ENCODE data around the gene SMAD6.
A peak's percentile ranks its signal among the peaks of the same experiment; 100 is the strongest.

Gene SMAD6

GRCh38 chr15:66654739-66655375, 47.2 kb upstream of the SMAD6 start:
- H3K23ac ChIP-seq (ENCODE audit: low read length): no peak overlapping the region
- peaks cover 8% of the 10 kb centered on the region for H3K4me1 ChIP-seq (ENCODE audit: control insufficient read depth, low read depth, low read length)
- peak overlapping the region; percentile 87 for H3K56ac ChIP-seq (ENCODE audit: low read length)
- no peaks in the 10 kb centered on the region for H3K79me2 ChIP-seq (ENCODE audit: control insufficient read depth, insufficient read depth, low read length)
- peak overlapping the region; percentile 78 for H2BK5ac ChIP-seq (ENCODE audit: low read length)
- no peaks in the 10 kb centered on the region for H3K79me1 ChIP-seq (ENCODE audit: low read length)
- H2BK120ac ChIP-seq (ENCODE audit: low read depth, low read length): peak overlapping the region; percentile 93
- H3K9ac ChIP-seq (ENCODE audit: low read length): peak overlapping the region; percentile 72
- H3K4ac ChIP-seq (ENCODE audit: low read depth, low read length): peak overlapping the region; percentile 95
- no peaks in the 10 kb centered on the region for H3K27me3 ChIP-seq (ENCODE audit: insufficient read depth, low read length, poor library complexity)
- peak overlapping the region; percentile 84 for H4K8ac ChIP-seq (ENCODE audit: low read depth, low read length)
- DNase-seq: peak; percentile 55
- H3K4me3 ChIP-seq (ENCODE audit: low read length): no peak overlapping the region
- WGBS (ENCODE audit: extremely low coverage, insufficient coverage, low lambda C conversion rate): no CpG with 5 or more reads among the region's 45 CpGs
- no peaks in the 10 kb centered on the region for H3K36me3 ChIP-seq (ENCODE audit: control insufficient read depth, insufficient read depth, low read length)
- H3K18ac ChIP-seq (ENCODE audit: low read length): peak overlapping the region; percentile 83
- H3K27ac ChIP-seq (ENCODE audit: low read depth, low read length): no peak overlapping the region
- H2AK5ac ChIP-seq (ENCODE audit: low read length): no peak overlapping the region
- H4K5ac ChIP-seq (ENCODE audit: low read length): no peak overlapping the region
- peak overlapping the region; percentile 27 for H2BK15ac ChIP-seq (replicated peaks; ENCODE audit: low read depth)
- H3K4me2 ChIP-seq (ENCODE audit: low read length): no peak overlapping the region

GRCh38 chr15:66655511-66655910, 46.5 kb upstream of the SMAD6 start:
- Histone ChIP-seq H3K56ac (ENCODE audit: low read length) (peak overlapping the region; percentile 3), H3K4me2 (ENCODE audit: low read length) (no peak overlapping the region), H2BK120ac (ENCODE audit: low read depth, low read length) (no peak overlapping the region), H3K23ac (ENCODE audit: low read length) (no peak overlapping the region), H3K79me1 (ENCODE audit: low read length) (no peaks in the 10 kb centered on the region), H3K9ac (ENCODE audit: low read length) (peak overlapping the region; percentile 72), H3K27ac (ENCODE audit: low read depth, low read length) (no peak overlapping the region), H3K79me2 (ENCODE audit: control insufficient read depth, insufficient read depth, low read length) (no peaks in the 10 kb centered on the region), H4K8ac (ENCODE audit: low read depth, low read length) (no peak overlapping the region), H4K5ac (ENCODE audit: low read length) (no peak overlapping the region), H3K4me3 (ENCODE audit: low read length) (no peak overlapping the region), H3K4me1 (ENCODE audit: control insufficient read depth, low read depth, low read length) (peaks cover 8% of the 10 kb centered on the region), H2AK5ac (ENCODE audit: low read length) (no peak overlapping the region), H2BK5ac (ENCODE audit: low read length) (no peak overlapping the region), H3K36me3 (ENCODE audit: control insufficient read depth, insufficient read depth, low read length) (no peaks in the 10 kb centered on the region), H3K27me3 (ENCODE audit: insufficient read depth, low read length, poor library complexity) (no peaks in the 10 kb centered on the region), H3K4ac (ENCODE audit: low read depth, low read length) (peak overlapping the region; percentile 95), H2BK15ac (replicated peaks; ENCODE audit: low read depth) (no peak overlapping the region), H3K18ac (ENCODE audit: low read length) (peak overlapping the region; percentile 83)
- DNase-seq: peak; percentile 41
- no CpG with 5 or more reads among the region's 14 CpGs for WGBS (ENCODE audit: extremely low coverage, insufficient coverage, low lambda C conversion rate)

- Histone ChIP-seq H4K5ac (ENCODE audit: low read length) (no peak overlapping the region), H2AK5ac (ENCODE audit: low read length) (peak overlapping the region; percentile 4), H3K4me2 (ENCODE audit: low read length) (no peak overlapping the region), H3K27me3 (ENCODE audit: insufficient read depth, low read length, poor library complexity) (no peaks in the 10 kb centered on the region), H2BK120ac (ENCODE audit: low read depth, low read length) (no peak overlapping the region), H3K79me2 (ENCODE audit: control insufficient read depth, insufficient read depth, low read length) (no peaks in the 10 kb centered on the region), H3K4me3 (ENCODE audit: low read length) (no peak overlapping the region), H2BK15ac (replicated peaks; ENCODE audit: low read depth) (no peak overlapping the region), H3K27ac (ENCODE audit: low read depth, low read length) (no peak overlapping the region), H2BK5ac (ENCODE audit: low read length) (peak overlapping the region; percentile 21), H3K36me3 (ENCODE audit: control insufficient read depth, insufficient read depth, low read length) (no peaks in the 10 kb centered on the region), H3K79me1 (ENCODE audit: low read length) (no peaks in the 10 kb centered on the region), H4K8ac (ENCODE audit: low read depth, low read length) (no peak overlapping the region), H3K18ac (ENCODE audit: low read length) (no peak overlapping the region), H3K9ac (ENCODE audit: low read length) (peak overlapping the region; percentile 14), H3K4me1 (ENCODE audit: control insufficient read depth, low read depth, low read length) (peaks cover 8% of the 10 kb centered on the region), H3K56ac (ENCODE audit: low read length) (peak overlapping the region; percentile 3), H3K4ac (ENCODE audit: low read depth, low read length) (peak overlapping the region; percentile 95), H3K23ac (ENCODE audit: low read length) (no peak overlapping the region)
- no CpG with 5 or more reads among the region's 2 CpGs for WGBS (ENCODE audit: extremely low coverage, insufficient coverage, low lambda C conversion rate)
- peak; percentile 53 for DNase-seq
These were observed 46.0 kb upstream of the SMAD6 start for GRCh38 chr15:66655997-66656396.

GRCh38 chr15:66657185-66658020, 44.6 kb upstream of the SMAD6 start:
- Histone ChIP-seq H3K79me1 (ENCODE audit: low read length) (no peaks in the 10 kb centered on the region), H2BK15ac (replicated peaks; ENCODE audit: low read depth) (no peak overlapping the region), H2BK5ac (ENCODE audit: low read length) (no peak overlapping the region), H3K27ac (ENCODE audit: low read depth, low read length) (no peak overlapping the region), H3K9ac (ENCODE audit: low read length) (peak overlapping the region; percentile 3), H3K4me2 (ENCODE audit: low read length) (no peak overlapping the region), H4K8ac (ENCODE audit: low read depth, low read length) (no peak overlapping the region), H3K4me3 (ENCODE audit: low read length) (no peak overlapping the region), H3K36me3 (ENCODE audit: control insufficient read depth, insufficient read depth, low read length) (no peaks in the 10 kb centered on the region), H3K56ac (ENCODE audit: low read length) (peak overlapping the region; percentile 42), H3K27me3 (ENCODE audit: insufficient read depth, low read length, poor library complexity) (no peaks in the 10 kb centered on the region), H3K23ac (ENCODE audit: low read length) (no peak overlapping the region), H4K5ac (ENCODE audit: low read length) (no peak overlapping the region), H2AK5ac (ENCODE audit: low read length) (peak overlapping the region; percentile 3), H3K18ac (ENCODE audit: low read length) (peak overlapping the region; percentile 22), H3K79me2 (ENCODE audit: control insufficient read depth, insufficient read depth, low read length) (no peaks in the 10 kb centered on the region), H3K4me1 (ENCODE audit: control insufficient read depth, low read depth, low read length) (peaks cover 9% of the 10 kb centered on the region), H2BK120ac (ENCODE audit: low read depth, low read length) (no peak overlapping the region), H3K4ac (ENCODE audit: low read depth, low read length) (peak overlapping the region; percentile 58)
- DNase-seq: peak; percentile 95
- WGBS (ENCODE audit: extremely low coverage, insufficient coverage, low lambda C conversion rate): no CpG with 5 or more reads among the region's 9 CpGs

GRCh38 chr15:66658044-66658443, 44.0 kb upstream of the SMAD6 start:
- peak overlapping the region; percentile 58 for H3K4ac ChIP-seq (ENCODE audit: low read depth, low read length)
- no peaks in the 10 kb centered on the region for H3K79me1 ChIP-seq (ENCODE audit: low read length)
- H3K23ac ChIP-seq (ENCODE audit: low read length): no peak overlapping the region
- H3K79me2 ChIP-seq (ENCODE audit: control insufficient read depth, insufficient read depth, low read length): no peaks in the 10 kb centered on the region
- no peak overlapping the region for H4K8ac ChIP-seq (ENCODE audit: low read depth, low read length)
- no peak for DNase-seq
- peak overlapping the region; percentile 42 for H3K56ac ChIP-seq (ENCODE audit: low read length)
- no peaks in the 10 kb centered on the region for H3K27me3 ChIP-seq (ENCODE audit: insufficient read depth, low read length, poor library complexity)
- H3K4me1 ChIP-seq (ENCODE audit: control insufficient read depth, low read depth, low read length): peaks cover 10% of the 10 kb centered on the region
- no peak overlapping the region for H3K27ac ChIP-seq (ENCODE audit: low read depth, low read length)
- no peak overlapping the region for H2BK5ac ChIP-seq (ENCODE audit: low read length)
- no peak overlapping the region for H3K4me3 ChIP-seq (ENCODE audit: low read length)
- no peak overlapping the region for H2AK5ac ChIP-seq (ENCODE audit: low read length)
- no peak overlapping the region for H2BK120ac ChIP-seq (ENCODE audit: low read depth, low read length)
- no peak overlapping the region for H2BK15ac ChIP-seq (replicated peaks; ENCODE audit: low read depth)
- no CpG with 5 or more reads among the region's 5 CpGs for WGBS (ENCODE audit: extremely low coverage, insufficient coverage, low lambda C conversion rate)
- no peak overlapping the region for H3K4me2 ChIP-seq (ENCODE audit: low read length)
- no peaks in the 10 kb centered on the region for H3K36me3 ChIP-seq (ENCODE audit: control insufficient read depth, insufficient read depth, low read length)
- no peak overlapping the region for H4K5ac ChIP-seq (ENCODE audit: low read length)
- no peak overlapping the region for H3K9ac ChIP-seq (ENCODE audit: low read length)
- H3K18ac ChIP-seq (ENCODE audit: low read length): peak overlapping the region; percentile 22
